ENCODE results near the gene HOXA9.

- TF ChIP-seq, protein P1, sequence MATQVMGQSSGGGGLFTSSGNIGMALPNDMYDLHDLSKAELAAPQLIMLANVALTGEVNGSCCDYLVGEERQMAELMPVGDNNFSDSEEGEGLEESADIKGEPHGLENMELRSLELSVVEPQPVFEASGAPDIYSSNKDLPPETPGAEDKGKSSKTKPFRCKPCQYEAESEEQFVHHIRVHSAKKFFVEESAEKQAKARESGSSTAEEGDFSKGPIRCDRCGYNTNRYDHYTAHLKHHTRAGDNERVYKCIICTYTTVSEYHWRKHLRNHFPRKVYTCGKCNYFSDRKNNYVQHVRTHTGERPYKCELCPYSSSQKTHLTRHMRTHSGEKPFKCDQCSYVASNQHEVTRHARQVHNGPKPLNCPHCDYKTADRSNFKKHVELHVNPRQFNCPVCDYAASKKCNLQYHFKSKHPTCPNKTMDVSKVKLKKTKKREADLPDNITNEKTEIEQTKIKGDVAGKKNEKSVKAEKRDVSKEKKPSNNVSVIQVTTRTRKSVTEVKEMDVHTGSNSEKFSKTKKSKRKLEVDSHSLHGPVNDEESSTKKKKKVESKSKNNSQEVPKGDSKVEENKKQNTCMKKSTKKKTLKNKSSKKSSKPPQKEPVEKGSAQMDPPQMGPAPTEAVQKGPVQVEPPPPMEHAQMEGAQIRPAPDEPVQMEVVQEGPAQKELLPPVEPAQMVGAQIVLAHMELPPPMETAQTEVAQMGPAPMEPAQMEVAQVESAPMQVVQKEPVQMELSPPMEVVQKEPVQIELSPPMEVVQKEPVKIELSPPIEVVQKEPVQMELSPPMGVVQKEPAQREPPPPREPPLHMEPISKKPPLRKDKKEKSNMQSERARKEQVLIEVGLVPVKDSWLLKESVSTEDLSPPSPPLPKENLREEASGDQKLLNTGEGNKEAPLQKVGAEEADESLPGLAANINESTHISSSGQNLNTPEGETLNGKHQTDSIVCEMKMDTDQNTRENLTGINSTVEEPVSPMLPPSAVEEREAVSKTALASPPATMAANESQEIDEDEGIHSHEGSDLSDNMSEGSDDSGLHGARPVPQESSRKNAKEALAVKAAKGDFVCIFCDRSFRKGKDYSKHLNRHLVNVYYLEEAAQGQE (IDR thresholded peaks at IDR 0.05): no peak
- TF ChIP-seq HNF4A (conservative IDR thresholded peaks at IDR 0.05): no peak
- TF ChIP-seq, protein P2, sequence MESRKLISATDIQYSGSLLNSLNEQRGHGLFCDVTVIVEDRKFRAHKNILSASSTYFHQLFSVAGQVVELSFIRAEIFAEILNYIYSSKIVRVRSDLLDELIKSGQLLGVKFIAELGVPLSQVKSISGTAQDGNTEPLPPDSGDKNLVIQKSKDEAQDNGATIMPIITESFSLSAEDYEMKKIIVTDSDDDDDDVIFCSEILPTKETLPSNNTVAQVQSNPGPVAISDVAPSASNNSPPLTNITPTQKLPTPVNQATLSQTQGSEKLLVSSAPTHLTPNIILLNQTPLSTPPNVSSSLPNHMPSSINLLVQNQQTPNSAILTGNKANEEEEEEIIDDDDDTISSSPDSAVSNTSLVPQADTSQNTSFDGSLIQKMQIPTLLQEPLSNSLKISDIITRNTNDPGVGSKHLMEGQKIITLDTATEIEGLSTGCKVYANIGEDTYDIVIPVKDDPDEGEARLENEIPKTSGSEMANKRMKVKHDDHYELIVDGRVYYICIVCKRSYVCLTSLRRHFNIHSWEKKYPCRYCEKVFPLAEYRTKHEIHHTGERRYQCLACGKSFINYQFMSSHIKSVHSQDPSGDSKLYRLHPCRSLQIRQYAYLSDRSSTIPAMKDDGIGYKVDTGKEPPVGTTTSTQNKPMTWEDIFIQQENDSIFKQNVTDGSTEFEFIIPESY (IDR thresholded peaks at IDR 0.05): no peak
Measured at GRCh38 chr7:27201580-27202017, 36.3 kb upstream of the HOXA9 start.
